Left lung (tissue), 10 donors: ENCODE results near the gene PKN1. TPM values are rescaled to one million over a fixed set of nuclear protein-coding genes. Genes with fewer than 3 reads are reported as not detected.
"Not testable (repeated sequence)": the region's sequence is repeated elsewhere in the genome, so short reads cannot be mapped to it uniquely, and the experiment has no call there.

Experiments used
- ATAC-seq: fragments of 200-7000 bp; cut with Tn5 transposase; one replicate; pipeline ENCODE4 v1.9.1; 2020; ENCODE audit warnings: moderate library complexity
- DNase-seq, 4 donors: peaks; one replicate each; pipeline ENCODE4 v3.0.0-alpha.2; 2013 to 2020
- H3K27ac ChIP-seq, 2 donors: fragments of 200-600 bp; sonication (generic) in 1 of 2; one replicate each; pipeline versions ENCODE4 v1.5.0 to v1.8.0; 2020 to 2021
- H3K27me3 ChIP-seq, 2 donors: fragments of 200-600 bp; sonication (generic) in 1 of 2; one replicate each; pipeline versions ENCODE4 v1.5.0 to v1.8.0; 2020 to 2021
- H3K36me3 ChIP-seq, 2 donors: fragments of 200-600 bp; sonication (generic) in 1 of 2; one replicate each; pipeline versions ENCODE4 v1.5.0 to v1.8.0; 2020 to 2021
- H3K4me1 ChIP-seq, 2 donors: fragments of 200-600 bp; one replicate each; pipeline ENCODE4 v1.8.0; 2021
- H3K4me3 ChIP-seq, 2 donors: fragments of 200-600 bp; sonication (generic) in 1 of 2; one replicate each; pipeline versions ENCODE4 v1.5.0 to v1.8.0; 2020 to 2021; ENCODE audit warnings: mild to moderate bottlenecking in 1 of 2
- H3K9me3 ChIP-seq, 2 donors: fragments of 200-600 bp; sonication (generic) in 1 of 2; one replicate each; pipeline versions ENCODE4 v1.5.0 to v1.8.0; 2020 to 2021
- intact Hi-C, 2 donors: fragments of 100-400 bp; cut with DNase I; formaldehyde crosslinking; loops; one replicate each; pipeline versions ENCODE4 v1.11.2 to v1.14.2; 2022
- polyA plus RNA-seq, 6 donors: library from polyadenylated mRNA; unstranded; fragments of 120-200 nt; gene quantifications; one replicate each; pipeline ENCODE4 v1.2.1, GENCODE V29; 2013; ENCODE audit not compliant: insufficient read length in 6 of 6
- total RNA-seq, 2 donors: library from RNA; stranded (reverse); fragmentation: NEBNext Ultra II Directional; extraction: Animal tissue kit (Norgen Biotek cat#: 25700); gene quantifications; one replicate each; pipeline ENCODE4 v1.2.1, GENCODE V29; 2021
- TF ChIP-seq, protein P1 (sequence below), 2 donors: fragments of 200-600 bp; sonication (generic) in 1 of 2; IDR thresholded peaks; one replicate each; pipeline versions ENCODE4 v1.5.0 to v1.8.0; 2021; ENCODE audit warnings: antibody characterized with exemption in 2 of 2
- donor health status: DM: no; HTN: yes; CAD: no.
- donor health status: DM: no; HTN: no; CAD: no.

PKN1 gene
- total and polyA plus RNA-seq, 8 donors = 91.9 to 190 (median 101) TPM

DNA sequence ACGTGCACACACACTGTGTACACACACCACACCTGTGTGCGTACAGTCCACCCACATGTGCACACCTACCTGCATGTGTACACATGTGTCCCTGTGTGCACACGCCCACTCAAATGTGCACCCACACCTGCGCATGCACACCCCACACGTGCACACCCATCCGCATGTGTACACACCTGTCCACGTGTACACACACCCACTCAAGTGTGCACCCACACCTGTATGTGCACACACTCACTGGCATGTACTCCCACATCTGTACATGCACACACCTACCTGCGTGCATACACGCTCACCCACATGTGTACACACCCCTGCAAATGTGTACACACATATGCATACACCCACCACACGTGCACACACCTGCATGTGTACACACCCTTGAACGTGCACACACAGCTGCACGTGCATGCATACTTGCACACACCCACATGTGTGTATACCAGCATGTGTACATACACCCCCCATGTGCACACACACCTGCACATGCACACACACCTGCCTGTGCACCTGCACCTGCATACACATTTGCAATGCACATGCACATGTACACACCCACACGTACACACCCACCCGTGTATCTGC, 10.6 kb downstream of the PKN1 start:
- ATAC-seq = no peak
- H3K27me3 ChIP-seq = no peaks in the 10 kb centered on the region
- TF ChIP-seq, protein P1, sequence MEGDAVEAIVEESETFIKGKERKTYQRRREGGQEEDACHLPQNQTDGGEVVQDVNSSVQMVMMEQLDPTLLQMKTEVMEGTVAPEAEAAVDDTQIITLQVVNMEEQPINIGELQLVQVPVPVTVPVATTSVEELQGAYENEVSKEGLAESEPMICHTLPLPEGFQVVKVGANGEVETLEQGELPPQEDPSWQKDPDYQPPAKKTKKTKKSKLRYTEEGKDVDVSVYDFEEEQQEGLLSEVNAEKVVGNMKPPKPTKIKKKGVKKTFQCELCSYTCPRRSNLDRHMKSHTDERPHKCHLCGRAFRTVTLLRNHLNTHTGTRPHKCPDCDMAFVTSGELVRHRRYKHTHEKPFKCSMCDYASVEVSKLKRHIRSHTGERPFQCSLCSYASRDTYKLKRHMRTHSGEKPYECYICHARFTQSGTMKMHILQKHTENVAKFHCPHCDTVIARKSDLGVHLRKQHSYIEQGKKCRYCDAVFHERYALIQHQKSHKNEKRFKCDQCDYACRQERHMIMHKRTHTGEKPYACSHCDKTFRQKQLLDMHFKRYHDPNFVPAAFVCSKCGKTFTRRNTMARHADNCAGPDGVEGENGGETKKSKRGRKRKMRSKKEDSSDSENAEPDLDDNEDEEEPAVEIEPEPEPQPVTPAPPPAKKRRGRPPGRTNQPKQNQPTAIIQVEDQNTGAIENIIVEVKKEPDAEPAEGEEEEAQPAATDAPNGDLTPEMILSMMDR (IDR thresholded peaks at IDR 0.05) = no peak
- no peaks in the 10 kb centered on the region for H3K9me3 ChIP-seq
- no peak for DNase-seq
- no peak overlapping the region for H3K27ac ChIP-seq
- peaks cover 12 to 25% of the 10 kb centered on the region in 2 donors for H3K4me1 ChIP-seq
- H3K36me3 ChIP-seq = peaks cover 10 to 79% of the 10 kb centered on the region in 2 donors
- H3K4me3 ChIP-seq = no peak overlapping the region
- intact Hi-C loops = no loop called here

DNA sequence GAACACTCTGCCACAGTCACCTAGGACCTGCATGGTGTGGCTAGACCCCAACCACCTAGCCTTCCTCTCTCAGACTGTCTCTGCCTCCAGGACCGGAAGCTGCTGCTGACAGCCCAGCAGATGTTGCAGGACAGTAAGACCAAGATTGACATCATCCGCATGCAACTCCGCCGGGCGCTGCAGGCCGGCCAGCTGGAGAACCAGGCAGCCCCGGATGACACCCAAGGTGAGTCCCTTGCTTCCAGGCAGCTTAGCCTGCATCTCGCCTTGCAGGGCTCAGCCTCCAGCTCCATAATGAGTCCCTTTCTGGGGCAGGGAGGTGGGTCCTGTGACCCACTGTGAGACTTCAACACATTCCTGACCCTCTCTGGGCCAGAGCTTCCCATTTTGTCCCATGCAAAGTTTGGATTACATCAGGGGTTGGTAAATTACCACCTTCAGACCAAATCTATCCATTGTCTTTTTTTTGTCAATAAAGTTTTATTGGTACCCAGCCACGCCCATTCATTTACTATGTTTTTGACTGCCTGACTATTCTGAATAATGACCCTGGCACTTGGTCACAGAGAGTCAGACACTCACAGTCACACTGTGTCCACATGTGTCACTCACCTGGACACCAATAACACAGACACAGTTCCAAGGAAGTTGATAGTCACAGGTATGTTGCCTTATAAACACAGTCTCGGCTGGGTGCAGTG, 13.4 kb downstream of the PKN1 start:
- ATAC-seq = no peak
- H3K36me3 ChIP-seq = peaks cover 10 to 100% of the 10 kb centered on the region in 2 donors

DNA sequence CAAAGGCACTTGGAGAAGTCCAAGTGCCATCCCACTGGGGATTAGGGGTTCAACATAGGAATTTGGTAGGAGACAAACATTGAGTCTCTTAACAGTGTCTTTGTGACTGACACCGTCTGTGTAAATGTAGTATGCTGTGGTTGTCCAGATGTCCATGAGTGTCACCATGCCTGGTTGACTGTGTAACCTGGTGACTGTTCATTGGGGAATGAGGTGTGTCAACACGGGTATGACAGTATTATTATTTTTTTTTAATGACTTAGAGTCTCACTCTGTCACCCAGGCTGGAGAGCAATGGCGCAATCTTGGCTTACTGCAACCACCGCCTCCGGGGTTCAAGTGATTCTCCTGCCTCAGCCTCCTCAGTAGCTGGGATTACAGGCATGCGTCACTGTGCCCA, 16.2 kb downstream of the PKN1 start:
- DNase-seq (no peak), ATAC-seq (no peak)
- Histone ChIP-seq H3K36me3 (peaks cover under 1 to 100% of the 10 kb centered on the region in 2 donors), H3K27ac (no peak overlapping the region), H3K4me3 (no peak overlapping the region), H3K27me3 (no peaks in the 10 kb centered on the region), H3K4me1 (no peaks in the 10 kb centered on the region), H3K9me3 (no peaks in the 10 kb centered on the region)
- TF ChIP-seq, protein P1 (IDR thresholded peaks at IDR 0.05) = no peak
- intact Hi-C loops = no loop called here

More for the DNA sequence above, 13.4 kb downstream of the PKN1 start:
- Histone ChIP-seq H3K4me3 (no peak overlapping the region), H3K27ac (no peak overlapping the region), H3K4me1 (no peaks in the 10 kb centered on the region), H3K27me3 (no peaks in the 10 kb centered on the region), H3K9me3 (no peaks in the 10 kb centered on the region)
- no peak for DNase-seq
- TF ChIP-seq, protein P1 (IDR thresholded peaks at IDR 0.05) = no peak
- intact Hi-C loops = no loop called here

DNA sequence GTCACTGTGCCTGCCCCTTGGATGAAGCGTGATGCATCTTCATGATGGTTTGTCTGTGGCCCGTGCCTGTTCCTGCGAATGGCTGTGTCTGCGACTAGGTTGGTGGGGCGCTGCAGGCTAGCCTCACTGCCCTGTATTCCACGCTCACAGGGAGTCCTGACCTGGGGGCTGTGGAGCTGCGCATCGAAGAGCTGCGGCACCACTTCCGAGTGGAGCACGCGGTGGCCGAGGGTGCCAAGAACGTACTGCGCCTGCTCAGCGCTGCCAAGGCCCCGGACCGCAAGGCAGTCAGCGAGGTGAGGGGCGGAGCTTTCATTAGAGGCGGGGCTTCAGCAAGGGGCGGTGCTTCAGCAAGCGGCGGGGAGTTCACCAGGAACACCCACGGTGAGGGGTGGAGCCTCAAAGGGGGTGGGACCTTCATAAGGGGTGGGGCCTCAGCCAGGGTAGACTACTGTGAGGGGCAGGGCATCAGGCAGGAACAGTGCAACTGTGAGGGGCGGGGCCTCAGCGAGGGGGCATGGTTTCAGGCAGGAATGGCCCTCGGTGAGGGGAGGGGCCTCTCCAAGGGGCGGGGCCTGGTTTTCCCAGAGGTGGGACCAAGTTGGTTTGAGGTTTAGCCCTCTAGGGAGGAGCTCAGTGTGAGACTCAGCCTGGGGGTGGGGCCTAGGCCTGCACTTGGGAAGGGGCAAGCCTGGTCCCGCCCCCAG, 17.2 kb downstream of the PKN1 start:
- ATAC-seq (peak; percentile 45), DNase-seq (peak in 1 of 4 donors; percentile 82)
- Histone ChIP-seq H3K4me3 (no peak overlapping the region), H3K4me1 (no peaks in the 10 kb centered on the region), H3K27ac (no peak overlapping the region), H3K9me3 (no peaks in the 10 kb centered on the region), H3K27me3 (no peaks in the 10 kb centered on the region), H3K36me3 (peaks cover 0 to 100% of the 10 kb centered on the region in 2 donors)
- TF ChIP-seq, protein P1 (IDR thresholded peaks at IDR 0.05) = no peak
- intact Hi-C loops = no loop called here

DNA sequence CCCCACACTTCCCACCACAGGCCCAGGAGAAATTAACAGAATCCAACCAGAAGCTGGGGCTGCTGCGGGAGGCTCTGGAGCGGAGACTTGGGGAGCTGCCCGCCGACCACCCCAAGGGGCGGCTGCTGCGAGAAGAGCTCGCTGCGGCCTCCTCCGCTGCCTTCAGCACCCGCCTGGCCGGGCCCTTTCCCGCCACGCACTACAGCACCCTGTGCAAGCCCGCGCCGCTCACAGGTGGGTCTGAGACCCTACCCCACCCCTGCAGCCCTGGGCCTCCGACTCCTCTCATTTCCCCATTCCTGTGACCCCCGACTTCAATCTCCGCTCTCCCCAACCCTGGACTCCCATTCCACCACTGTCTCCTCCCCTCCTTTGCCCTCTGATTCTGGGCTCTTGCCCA, 17.8 kb downstream of the PKN1 start:
- Histone ChIP-seq H3K4me1 (no peaks in the 10 kb centered on the region), H3K27ac (no peak overlapping the region), H3K9me3 (no peaks in the 10 kb centered on the region), H3K27me3 (no peaks in the 10 kb centered on the region), H3K36me3 (peaks cover 0 to 100% of the 10 kb centered on the region in 2 donors), H3K4me3 (no peak overlapping the region)
- TF ChIP-seq, protein P1 (IDR thresholded peaks at IDR 0.05) = no peak
- intact Hi-C loops = no loop called here
- no peak for ATAC-seq
- DNase-seq = no peak

DNA sequence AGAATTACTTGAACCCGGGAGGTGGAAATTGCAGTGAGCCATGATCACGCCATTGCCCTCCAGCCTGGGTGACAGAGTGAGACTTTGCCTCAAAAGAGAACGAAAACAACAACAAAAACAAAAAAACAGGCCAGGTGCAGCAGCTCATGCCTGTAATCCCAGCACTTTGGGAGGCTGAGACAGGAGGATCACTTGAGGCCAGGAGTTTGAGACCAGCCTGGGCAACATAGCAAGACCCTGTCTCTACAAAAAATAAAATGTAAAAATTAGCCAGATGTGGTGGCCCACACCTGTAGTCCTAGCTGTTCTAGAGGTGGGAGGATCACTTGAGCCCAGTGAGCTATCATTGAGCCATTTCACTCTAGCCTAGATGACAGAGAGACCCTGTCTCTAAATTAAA, 19.2 kb downstream of the PKN1 start:
- H3K9me3 ChIP-seq, H3K4me3 ChIP-seq, H3K4me1 ChIP-seq, H3K27me3 ChIP-seq, H3K27ac ChIP-seq, ATAC-seq, intact Hi-C loops, DNase-seq: not testable (repeated sequence)
- peaks cover 0 to 99% of the 10 kb centered on the region in 2 donors for H3K36me3 ChIP-seq
